Astrocyte of the cerebellum (primary cell): ENCODE data around the gene POLDIP3.

Experiments used
- DNase-seq: peaks from one replicate; pipeline ENCODE4 v3.0.0-alpha.2; 2011; ENCODE audit warnings: low read depth
- H3K4me3 ChIP-seq: 2 replicates; pipeline ENCODE4 v1.5.1; 2011; ENCODE audit warnings: mild to moderate bottlenecking, low read depth, low read length, moderate library complexity
- CTCF ChIP-seq: IDR thresholded peaks from 2 replicates; pipeline ENCODE4 v1.5.1; 2012; ENCODE audit warnings: low read length, low read depth, moderate library complexity, mild to moderate bottlenecking; ENCODE audit errors: missing control alignments
- in situ Hi-C: cut with HindIII; loops from 2 replicates; pipeline ENCODE4 v1.10.0; 2017; ENCODE audit warnings: low sequenced_read_pairs

Gene POLDIP3

DNA sequence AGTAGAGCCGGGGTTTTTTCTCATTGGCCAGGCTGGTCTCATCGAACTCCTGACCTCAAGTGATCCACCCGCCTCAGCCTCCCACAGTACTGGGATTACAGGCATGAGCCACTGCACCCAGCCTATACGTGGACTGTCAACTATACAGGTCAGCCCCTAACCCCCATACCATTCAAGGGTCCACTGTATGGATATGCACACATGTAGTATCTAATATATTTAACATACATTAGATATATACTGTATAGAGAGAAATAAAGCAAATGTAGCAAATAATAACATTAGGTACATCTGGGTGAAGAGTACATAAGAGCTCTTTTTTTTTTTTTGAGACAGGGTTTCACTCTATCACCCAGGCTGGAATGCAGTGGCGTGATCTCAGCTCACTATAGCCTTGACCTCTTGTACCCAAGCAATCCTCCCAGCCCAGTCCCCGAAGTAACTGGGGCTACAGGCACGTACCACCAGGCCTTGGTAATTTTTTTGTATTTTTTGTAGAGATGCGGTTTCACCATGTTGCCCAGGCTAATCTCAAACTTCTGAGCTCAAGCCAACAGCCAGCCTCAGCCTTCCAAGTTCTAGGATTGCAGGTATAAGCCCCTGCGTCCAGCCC is 27.2 kb upstream of the POLDIP3 start:
- in situ Hi-C loops: no loop called here
- DNase-seq: no peak
- no peak for TF ChIP-seq CTCF
- H3K4me3 ChIP-seq: no peak overlapping the region

GRCh38 chr22:42639541-42640241 is 25.0 kb upstream of the POLDIP3 start:
- no peak for TF ChIP-seq CTCF
- no peak overlapping the region for H3K4me3 ChIP-seq
- in situ Hi-C loops: no loop called here
- DNase-seq: no peak

DNA sequence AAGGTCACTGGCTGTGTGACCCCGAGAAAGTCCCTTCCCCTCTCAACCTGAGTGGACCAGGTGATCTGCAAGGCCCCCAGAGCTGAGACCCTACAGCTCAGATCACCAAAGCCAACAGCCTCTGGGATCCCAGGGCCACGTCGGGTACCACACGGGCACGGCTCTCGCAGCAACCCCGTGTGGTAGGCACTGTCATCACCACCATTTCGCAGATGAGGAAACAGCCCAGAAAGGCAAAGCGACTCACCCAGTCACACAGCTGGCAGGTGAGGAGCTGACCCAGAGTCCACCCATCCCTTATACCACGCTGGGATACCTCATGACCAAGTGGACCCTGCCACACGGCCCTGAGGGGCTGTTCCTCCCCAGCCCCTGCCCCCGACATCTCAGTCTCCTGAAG is 22.9 kb upstream of the POLDIP3 start:
- no peak overlapping the region for H3K4me3 ChIP-seq
- in situ Hi-C loops: no loop called here
- no peak for DNase-seq
- no peak for TF ChIP-seq CTCF

DNA sequence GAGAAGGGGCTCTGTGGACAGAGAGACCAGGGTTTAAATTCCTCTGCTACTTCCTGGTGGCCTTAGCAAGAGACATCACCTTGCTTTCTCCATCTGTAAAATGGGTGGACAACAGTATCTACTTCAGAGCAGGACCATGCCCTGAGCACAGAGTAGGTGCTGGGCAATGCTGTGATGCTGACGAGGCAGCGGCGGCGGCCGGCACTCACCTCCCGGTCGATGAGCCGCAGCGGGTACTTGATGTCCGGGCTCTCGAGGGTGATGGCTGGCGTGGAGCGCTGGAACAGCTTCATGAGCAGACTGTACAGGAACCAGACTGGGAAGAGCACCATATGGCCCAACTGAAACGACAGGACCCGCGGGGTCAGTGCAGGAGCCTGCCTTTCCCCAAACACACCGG is 21.8 kb upstream of the POLDIP3 start:
- H3K4me3 ChIP-seq: no peak overlapping the region
- in situ Hi-C loops: no loop called here
- DNase-seq: no peak
- TF ChIP-seq CTCF: no peak

DNA sequence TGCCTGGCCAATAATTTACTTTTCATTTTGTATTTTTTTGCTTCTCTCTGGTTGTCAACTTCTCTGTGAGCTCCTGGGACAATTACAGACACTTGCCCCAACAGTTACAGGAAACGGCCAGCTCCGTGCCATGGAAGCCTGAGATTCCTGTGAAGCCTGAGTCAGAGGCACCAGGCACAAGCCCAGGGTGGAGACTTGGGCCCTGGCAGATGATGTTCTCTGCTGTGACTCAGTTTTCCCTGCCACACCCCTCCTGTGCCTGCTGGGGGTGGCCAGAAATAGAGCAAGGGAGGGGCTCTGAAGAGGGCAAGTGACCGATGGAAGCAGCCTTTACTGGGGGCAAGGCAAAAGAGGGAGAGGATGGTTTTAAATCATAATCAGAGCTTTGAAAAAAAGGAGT is 20.8 kb upstream of the POLDIP3 start:
- DNase-seq: no peak
- in situ Hi-C loops: no loop called here
- H3K4me3 ChIP-seq: no peak overlapping the region
- no peak for TF ChIP-seq CTCF

DNA sequence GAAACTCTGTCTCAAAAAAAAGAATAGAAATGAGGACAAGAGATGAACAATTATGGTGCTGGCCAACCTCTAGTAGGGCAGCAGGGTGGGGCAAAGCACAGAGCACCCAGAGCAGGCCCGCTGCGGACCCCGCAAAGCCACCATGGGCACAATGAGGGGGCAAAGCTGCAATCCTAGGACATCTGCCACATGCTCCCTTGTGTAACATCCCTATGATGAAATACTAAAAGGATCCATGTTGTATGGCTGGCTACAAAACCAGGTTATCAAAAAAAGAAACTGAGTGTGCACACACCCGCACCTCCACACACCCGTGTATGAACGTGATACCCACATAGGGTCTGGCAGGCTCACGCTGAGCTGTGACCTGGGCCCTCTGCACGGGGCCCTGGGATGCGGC is 18.3 kb upstream of the POLDIP3 start:
- no peak overlapping the region for H3K4me3 ChIP-seq
- in situ Hi-C loops: no loop called here

More for the DNA sequence above, 18.3 kb upstream of the POLDIP3 start:
- no peak for DNase-seq
- no peak for TF ChIP-seq CTCF
